Astrocyte (in vitro differentiated cells and primary cell): ENCODE results near the gene MARCHF10. TPM values are rescaled to one million over a fixed set of nuclear protein-coding genes. Genes with fewer than 3 reads are reported as not detected.

Source experiments
- DNase-seq: peaks from one replicate; pipeline ENCODE4 v3.0.0-alpha.2; 2010; ENCODE audit warnings: low read depth
- FAIRE-seq: peaks from 2 replicates; lab custom pipeline; 2011; peaks lifted over from hg19 to GRCh38; lab: Jason Lieb, UNC
- H2AFZ ChIP-seq: 2 replicates; pipeline ENCODE4 v1.6.0; 2012; ENCODE audit warnings: low read depth, low read length, inconsistent platforms
- H3K27ac ChIP-seq: 2 replicates; pipeline ENCODE4 v1.5.1; 2011; ENCODE audit warnings: low read depth, low read length, inconsistent platforms
- H3K27me3 ChIP-seq: 2 replicates; pipeline ENCODE4 v1.6.0; 2011; ENCODE audit warnings: low read length, inconsistent platforms; ENCODE audit not compliant: insufficient read depth
- H3K36me3 ChIP-seq: 2 replicates; pipeline ENCODE4 v1.5.1; 2011; ENCODE audit warnings: low read length, inconsistent platforms; ENCODE audit not compliant: insufficient read depth
- H3K4me1 ChIP-seq: 2 replicates; pipeline ENCODE4 v1.5.1; 2011; ENCODE audit warnings: low read length, inconsistent platforms; ENCODE audit not compliant: insufficient read depth
- H3K4me2 ChIP-seq: 2 replicates; pipeline ENCODE4 v1.6.0; 2012; ENCODE audit warnings: low read length, inconsistent platforms
- H3K4me3 ChIP-seq: 2 replicates; pipeline ENCODE4 v1.5.1; 2011; ENCODE audit warnings: low read depth, mild to moderate bottlenecking, low read length, inconsistent platforms; ENCODE audit not compliant: insufficient read depth
- H3K79me2 ChIP-seq: 2 replicates; pipeline ENCODE4 v1.6.0; 2012; ENCODE audit warnings: mild to moderate bottlenecking, low read length, inconsistent platforms; ENCODE audit not compliant: insufficient read depth
- H3K9ac ChIP-seq: 2 replicates; pipeline ENCODE4 v1.6.0; 2012; ENCODE audit warnings: mild to moderate bottlenecking, low read length, inconsistent platforms
- H3K9me3 ChIP-seq: 2 replicates; pipeline ENCODE4 v1.5.1; 2012; ENCODE audit warnings: low read depth, mild to moderate bottlenecking, low read length, inconsistent platforms; ENCODE audit not compliant: insufficient read depth
- H4K20me1 ChIP-seq: 2 replicates; pipeline ENCODE4 v1.6.0; 2012; ENCODE audit warnings: low read length, inconsistent platforms; ENCODE audit not compliant: insufficient read depth
- H3K27ac Mint-ChIP-seq: one replicate; pipeline ENCODE4 v1.8.0; 2021; ENCODE audit warnings: mild to moderate bottlenecking, mixed read lengths; ENCODE audit not compliant: unreplicated experiment
- H3K27me3 Mint-ChIP-seq: one replicate; pipeline ENCODE4 v1.8.0; 2021; ENCODE audit warnings: low read depth, mixed read lengths; ENCODE audit not compliant: unreplicated experiment
- H3K36me3 Mint-ChIP-seq: one replicate; pipeline ENCODE4 v1.8.0; 2021; ENCODE audit warnings: low read depth, mixed read lengths; ENCODE audit not compliant: unreplicated experiment
- H3K4me1 Mint-ChIP-seq: one replicate; pipeline ENCODE4 v1.8.0; 2021; ENCODE audit warnings: low read depth, mixed read lengths; ENCODE audit not compliant: unreplicated experiment
- H3K4me3 Mint-ChIP-seq: one replicate; pipeline ENCODE4 v1.8.0; 2021; ENCODE audit warnings: mild to moderate bottlenecking, moderate library complexity, mixed read lengths; ENCODE audit not compliant: unreplicated experiment
- H3K9me3 Mint-ChIP-seq: one replicate; pipeline ENCODE4 v1.8.0; 2021; ENCODE audit warnings: mild to moderate bottlenecking, mixed read lengths; ENCODE audit not compliant: unreplicated experiment
- CTCF ChIP-seq: IDR thresholded peaks from 2 replicates; pipeline ENCODE4 v1.5.1; 2011; ENCODE audit warnings: low read depth, mild to moderate bottlenecking, inconsistent platforms, low read length, moderate library complexity; ENCODE audit not compliant: insufficient read depth
- EZH2 ChIP-seq: IDR thresholded peaks from 2 replicates; pipeline ENCODE4 v1.6.1; 2012; ENCODE audit warnings: mild to moderate bottlenecking, low read length, inconsistent platforms; ENCODE audit not compliant: insufficient read depth
- total RNA-seq: library from RNA; stranded (reverse); gene quantifications from 2 replicates; pipeline ENCODE4 v1.2.1, GENCODE V29; 2021

The MARCHF10 gene
- total RNA-seq, 1 donor from 2014 or later: not detected

GRCh38 chr17:62652251-62653001 lies 155.7 kb downstream of the MARCHF10 start:
- Histone ChIP-seq H3K4me1 (peaks cover 24% of the 10 kb centered on the region), H3K9ac (peak overlapping the region; percentile 76), H3K36me3 (no peaks in the 10 kb centered on the region), H3K79me2 (peaks cover 78% of the 10 kb centered on the region), H3K9me3 (no peaks in the 10 kb centered on the region), H3K27me3 (no peaks in the 10 kb centered on the region), H4K20me1 (peaks cover 82% of the 10 kb centered on the region), H3K27ac (peak overlapping the region; percentile 61), H3K4me2 (peak overlapping the region; percentile 88), H2AFZ (peak overlapping the region; percentile 20), H3K4me3 (peak overlapping the region; percentile 45)
- H3K27ac Mint-ChIP-seq: peak overlapping the region; percentile 83
- peak overlapping the region; percentile 67 for H3K4me3 Mint-ChIP-seq
- no peaks in the 10 kb centered on the region for H3K27me3 Mint-ChIP-seq
- peaks cover 36% of the 10 kb centered on the region for H3K4me1 Mint-ChIP-seq
- no peak for FAIRE-seq
- TF ChIP-seq EZH2 (no peak), CTCF (no peak)
- DNase-seq: peak; percentile 73
- H3K36me3 Mint-ChIP-seq: peaks cover 22% of the 10 kb centered on the region
- H3K9me3 Mint-ChIP-seq: no peaks in the 10 kb centered on the region

Other genes starting within 250 kb of the MARCHF10 start
- gene MRC2, start 180.6 kb downstream of the MARCHF10 start, total RNA-seq: 361 and 588 TPM in 2 replicates
- 62.2 and 66.9 TPM in 2 replicates for gene TANC2, start 157.9 kb upstream of the MARCHF10 start, total RNA-seq